ENCODE measurements around the gene ATF7IP. TPM values are rescaled to one million over a fixed set of nuclear protein-coding genes. Genes with fewer than 3 reads are reported as not detected.

The ATF7IP gene
- total and polyA plus RNA-seq, 2 donors (not counting 1 experiment from before 2014, with no cell fraction given), result 28.1 to 208 TPM

DNA sequence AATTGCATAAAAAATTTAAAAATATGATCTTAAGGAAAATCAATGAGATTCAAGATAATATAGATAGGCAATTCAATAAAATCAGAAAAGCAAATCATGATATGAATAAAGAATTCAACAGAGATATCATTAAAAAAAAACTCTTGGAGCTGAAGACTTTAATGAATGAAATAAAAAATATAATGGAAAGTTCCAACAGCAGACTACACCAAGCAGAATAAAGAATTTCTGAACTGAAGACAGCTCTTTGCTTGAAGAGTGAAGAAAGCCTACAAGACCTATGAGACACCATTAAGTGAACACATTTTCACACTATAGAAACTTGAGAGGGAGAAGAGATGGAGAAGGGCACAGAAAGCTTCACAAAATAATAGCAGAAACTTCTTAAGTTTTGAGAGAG is 156.3 kb downstream of the ATF7IP start:
- H3K36me3 ChIP-seq (replicated peaks in 1 of 2; ENCODE audit: control extremely low read depth in 1 of 2, control insufficient read depth in 1 of 2, extremely low read depth in 1 of 2, insufficient read depth in 2 of 2, low read length in 1 of 2), result no peaks in the 10 kb centered on the region
- intact Hi-C loops (cut with micrococcal nuclease), result no loop called here
- no peak overlapping the region for H3K9ac ChIP-seq (ENCODE audit: low read length)
- POLR2A ChIA-PET, result no interaction called here
- H4K20me1 ChIP-seq (ENCODE audit: control insufficient read depth, insufficient read depth, low read length, poor library complexity, severe bottlenecking), result no peaks in the 10 kb centered on the region
- TF ChIP-seq, protein P1, sequence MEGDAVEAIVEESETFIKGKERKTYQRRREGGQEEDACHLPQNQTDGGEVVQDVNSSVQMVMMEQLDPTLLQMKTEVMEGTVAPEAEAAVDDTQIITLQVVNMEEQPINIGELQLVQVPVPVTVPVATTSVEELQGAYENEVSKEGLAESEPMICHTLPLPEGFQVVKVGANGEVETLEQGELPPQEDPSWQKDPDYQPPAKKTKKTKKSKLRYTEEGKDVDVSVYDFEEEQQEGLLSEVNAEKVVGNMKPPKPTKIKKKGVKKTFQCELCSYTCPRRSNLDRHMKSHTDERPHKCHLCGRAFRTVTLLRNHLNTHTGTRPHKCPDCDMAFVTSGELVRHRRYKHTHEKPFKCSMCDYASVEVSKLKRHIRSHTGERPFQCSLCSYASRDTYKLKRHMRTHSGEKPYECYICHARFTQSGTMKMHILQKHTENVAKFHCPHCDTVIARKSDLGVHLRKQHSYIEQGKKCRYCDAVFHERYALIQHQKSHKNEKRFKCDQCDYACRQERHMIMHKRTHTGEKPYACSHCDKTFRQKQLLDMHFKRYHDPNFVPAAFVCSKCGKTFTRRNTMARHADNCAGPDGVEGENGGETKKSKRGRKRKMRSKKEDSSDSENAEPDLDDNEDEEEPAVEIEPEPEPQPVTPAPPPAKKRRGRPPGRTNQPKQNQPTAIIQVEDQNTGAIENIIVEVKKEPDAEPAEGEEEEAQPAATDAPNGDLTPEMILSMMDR (IDR thresholded peaks at IDR 0.05), result no peak
- no peak for TF ChIP-seq EZH2 (IDR thresholded peaks at IDR 0.05; ENCODE audit: borderline replicate concordance, insufficient read depth, low read depth, low read length, poor library complexity, severe bottlenecking)
- ATAC-seq (ENCODE audit: low read depth) (no peak), DNase-seq (no peak)
- H3K27me3 ChIP-seq (replicated peaks in 1 of 4; ENCODE audit: control extremely low read depth in 1 of 4, control insufficient read depth in 3 of 4, insufficient read depth in 4 of 4, low read length in 3 of 4), result no peaks in the 10 kb centered on the region
- peaks cover 13% of the 10 kb centered on the region for H3K9me3 Mint-ChIP-seq (ENCODE audit: insufficient read depth)
- H3K4me1 ChIP-seq (ENCODE audit: control insufficient read depth in 2 of 2, insufficient read depth in 2 of 2, low read length in 2 of 2), result no peaks in the 10 kb centered on the region
- H3K4me3 ChIP-seq (ENCODE audit: control extremely low read depth in 1 of 5, extremely low read depth in 1 of 5, insufficient read depth in 1 of 5, low read depth in 2 of 5, low read length in 4 of 5), result no peak overlapping the region
- H3K9me3 ChIP-seq (ENCODE audit: control extremely low read depth in 1 of 3, control insufficient read depth in 2 of 3, insufficient read depth in 1 of 3, low read length in 2 of 3), result peaks cover 4 to 27% (median 20%) of the 10 kb centered on the region in 3 donors
- H3K27me3 Mint-ChIP-seq, result no peaks in the 10 kb centered on the region
- no peaks in the 10 kb centered on the region for H3K79me2 ChIP-seq (ENCODE audit: control insufficient read depth, insufficient read depth, low read length)
- no peak overlapping the region for H3K4me3 Mint-ChIP-seq
- no peak overlapping the region for H3K27ac ChIP-seq (ENCODE audit: low read length in 2 of 2)
- no peaks in the 10 kb centered on the region for H3K4me1 Mint-ChIP-seq
- no peak overlapping the region for H3K27ac Mint-ChIP-seq
- H3K4me2 ChIP-seq (replicated peaks; ENCODE audit: low read depth, low read length, poor library complexity, severe bottlenecking), result no peak overlapping the region
- no peak overlapping the region for H2AFZ ChIP-seq (ENCODE audit: insufficient read depth, low read depth, low read length, poor library complexity, severe bottlenecking)
- CTCF ChIA-PET, result interaction anchor here (0.9 kb wide), 1 partner anchor 97 kb away, joined by 3 read pairs; no protein-coding TSS in a partner anchor

GRCh38 chr12:14525964-14526363 is 160.5 kb downstream of the ATF7IP start:
- no peak for TF ChIP-seq EZH2 (IDR thresholded peaks at IDR 0.05; ENCODE audit: borderline replicate concordance, insufficient read depth, low read depth, low read length, poor library complexity, severe bottlenecking)
- TF ChIP-seq, protein P1 (IDR thresholded peaks at IDR 0.05), result no peak
- peaks cover 12% of the 10 kb centered on the region for H3K9me3 Mint-ChIP-seq (ENCODE audit: insufficient read depth)
- Histone ChIP-seq H2AFZ (ENCODE audit: insufficient read depth, low read depth, low read length, poor library complexity, severe bottlenecking) (no peak overlapping the region), H3K36me3 (replicated peaks in 1 of 2; ENCODE audit: control extremely low read depth in 1 of 2, control insufficient read depth in 1 of 2, extremely low read depth in 1 of 2, insufficient read depth in 2 of 2, low read length in 1 of 2) (no peaks in the 10 kb centered on the region), H3K79me2 (ENCODE audit: control insufficient read depth, insufficient read depth, low read length) (no peaks in the 10 kb centered on the region), H3K4me1 (ENCODE audit: control insufficient read depth in 2 of 2, insufficient read depth in 2 of 2, low read length in 2 of 2) (no peaks in the 10 kb centered on the region), H3K9ac (ENCODE audit: low read length) (no peak overlapping the region), H3K27ac (ENCODE audit: low read length in 2 of 2) (no peak overlapping the region), H3K9me3 (ENCODE audit: control extremely low read depth in 1 of 3, control insufficient read depth in 2 of 3, insufficient read depth in 1 of 3, low read length in 2 of 3) (peaks cover 4 to 22% (median 10%) of the 10 kb centered on the region in 3 donors), H3K4me3 (ENCODE audit: control extremely low read depth in 1 of 5, extremely low read depth in 1 of 5, insufficient read depth in 1 of 5, low read depth in 2 of 5, low read length in 4 of 5) (no peak overlapping the region), H3K4me2 (replicated peaks; ENCODE audit: low read depth, low read length, poor library complexity, severe bottlenecking) (no peak overlapping the region), H4K20me1 (ENCODE audit: control insufficient read depth, insufficient read depth, low read length, poor library complexity, severe bottlenecking) (no peaks in the 10 kb centered on the region), H3K27me3 (replicated peaks in 1 of 4; ENCODE audit: control extremely low read depth in 1 of 4, control insufficient read depth in 3 of 4, insufficient read depth in 4 of 4, low read length in 3 of 4) (no peaks in the 10 kb centered on the region)
- ChIA-PET CTCF (no interaction called here), POLR2A (no interaction called here)
- H3K27me3 Mint-ChIP-seq, result no peaks in the 10 kb centered on the region
- ATAC-seq (ENCODE audit: low read depth) (no peak), DNase-seq (no peak)
- H3K4me1 Mint-ChIP-seq, result no peaks in the 10 kb centered on the region
- WGBS (ENCODE audit: insufficient coverage), result 100% methylated on average over 1 of the region's 2 CpGs
- no peak overlapping the region for H3K4me3 Mint-ChIP-seq
- intact Hi-C loops (cut with micrococcal nuclease), result no loop called here
- H3K27ac Mint-ChIP-seq, result no peak overlapping the region
